Measurements from ENCODE around the gene COL5A3. TPM values are rescaled to one million over a fixed set of nuclear protein-coding genes. Genes with fewer than 3 reads are reported as not detected.
A peak's percentile ranks its signal among the peaks of the same experiment; 100 is the strongest.

Gene COL5A3
- total and polyA plus RNA-seq, 2 of the 13 experiments (the other 11 are each of a cell fraction or from before 2014, with no cell fraction given) = 0.02 TPM; not detected in 1

- TF ChIP-seq CTCF (CRISPR knock-in tag; IDR thresholded peaks at IDR 0.05) (peak; percentile 94), POLR2G (IDR thresholded peaks at IDR 0.05; ENCODE audit: low read depth, low read length) (no peak), ZSCAN12 (CRISPR knock-in tag; IDR thresholded peaks at IDR 0.05) (no peak), HDAC1 (CRISPR knock-in tag; IDR thresholded peaks at IDR 0.05) (no peak; the same call in 1 of the 2 replicates), NR2C2 (CRISPR knock-in tag; IDR thresholded peaks at IDR 0.05; ENCODE audit: borderline replicate concordance) (peak; percentile 60; the same call in 1 of the 2 replicates), THRA (CRISPR knock-in tag; IDR thresholded peaks at IDR 0.05; ENCODE audit: borderline replicate concordance) (peak; percentile 35; the same call in 1 of the 2 replicates), LBX2 (CRISPR knock-in tag; IDR thresholded peaks at IDR 0.05; ENCODE audit: borderline replicate concordance) (no peak), HOXA5 (CRISPR knock-in tag; IDR thresholded peaks at IDR 0.05) (peak; percentile 54; the same call in 1 of the 2 replicates), HMG20A (CRISPR knock-in tag; IDR thresholded peaks at IDR 0.05; ENCODE audit: borderline replicate concordance) (no peak), GLI4 (CRISPR knock-in tag; IDR thresholded peaks at IDR 0.05; ENCODE audit: borderline replicate concordance) (no peak), MED1 (CRISPR knock-in tag; IDR thresholded peaks at IDR 0.05) (0 out of 2 replicates have a peak, but pooled peaks have one; percentile 33), ZNF18 (CRISPR knock-in tag; IDR thresholded peaks at IDR 0.05; ENCODE audit: insufficient replicate concordance) (no peak), ZNF691 (CRISPR knock-in tag; IDR thresholded peaks at IDR 0.05; ENCODE audit: borderline replicate concordance, low read depth) (0 out of 2 replicates have a peak, but pooled peaks have one; percentile 36), NR2F1 (CRISPR knock-in tag; IDR thresholded peaks at IDR 0.05) (no peak), ZNF619 (CRISPR knock-in tag; IDR thresholded peaks at IDR 0.05) (0 out of 2 replicates have a peak, but pooled peaks have one; percentile 53), SMC3 (IDR thresholded peaks at IDR 0.05; ENCODE audit: low read length) (peak; percentile 18; the same call in 1 of the 2 replicates), PATZ1 (CRISPR knock-in tag; IDR thresholded peaks at IDR 0.05) (peak; percentile 63), RBM22 (optimal IDR thresholded peaks at IDR 0.05; ENCODE audit: low read length) (no peak), PHF20 (CRISPR knock-in tag; IDR thresholded peaks at IDR 0.05) (no peak)
These were observed 76.0 kb downstream of the COL5A3 start (continued) for GRCh38 chr19:9934132-9934950.
